ENCODE measurements around the gene GSDME.
A peak's percentile ranks its signal among the peaks of the same experiment; 100 is the strongest.
"Not testable (repeated sequence)": the region's sequence is repeated elsewhere in the genome, so short reads cannot be mapped to it uniquely, and the experiment has no call there.

Gene GSDME

DNA sequence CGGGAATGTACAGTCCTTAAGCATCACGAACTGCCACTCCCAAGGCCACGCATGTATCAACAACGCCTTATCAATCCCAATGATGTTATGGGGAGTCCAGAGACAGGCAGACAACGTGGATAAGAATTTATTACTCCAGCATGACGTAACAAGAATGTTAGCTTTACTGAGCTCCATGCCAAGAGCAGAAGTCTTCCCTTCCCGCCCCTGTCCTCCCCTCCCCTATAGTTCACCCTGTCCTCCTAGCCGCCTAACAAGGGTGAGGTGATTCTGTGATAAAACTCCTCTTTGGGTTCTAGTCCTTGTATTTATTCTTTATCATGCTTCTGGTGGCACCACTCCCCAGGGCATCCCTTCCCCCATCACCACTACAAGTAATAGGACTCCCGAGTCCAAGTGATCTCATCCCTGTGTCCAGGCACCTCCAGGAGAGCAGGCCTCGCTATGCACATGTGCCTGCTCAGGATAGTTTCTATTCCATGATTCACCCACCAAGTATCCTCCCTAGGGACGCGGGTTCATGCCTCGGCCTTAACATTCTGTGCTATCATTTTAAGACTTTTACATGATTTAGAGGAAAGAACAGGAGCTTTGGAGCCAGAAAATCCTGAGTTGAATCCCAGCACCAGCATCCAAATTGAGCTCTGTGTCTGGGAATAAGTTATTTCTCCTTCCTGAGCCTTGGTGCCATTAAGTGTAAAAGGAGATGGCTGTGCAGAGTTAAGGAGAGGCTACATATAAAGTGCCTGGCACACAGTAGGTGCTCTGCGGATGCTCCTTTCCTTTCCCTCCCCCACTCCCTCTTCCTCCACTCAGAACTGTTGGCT, 15.4 kb downstream of the GSDME start:
- no peak for DNase-seq (ENCODE audit: low spot score)

- DNase-seq (ENCODE audit: low spot score), result no peak
Measured at GRCh38 chr7:24740871-24741270, 16.4 kb downstream of the GSDME start.

GRCh38 chr7:24739306-24739705, 18.0 kb downstream of the GSDME start:
- DNase-seq (ENCODE audit: low spot score), result no peak

DNA sequence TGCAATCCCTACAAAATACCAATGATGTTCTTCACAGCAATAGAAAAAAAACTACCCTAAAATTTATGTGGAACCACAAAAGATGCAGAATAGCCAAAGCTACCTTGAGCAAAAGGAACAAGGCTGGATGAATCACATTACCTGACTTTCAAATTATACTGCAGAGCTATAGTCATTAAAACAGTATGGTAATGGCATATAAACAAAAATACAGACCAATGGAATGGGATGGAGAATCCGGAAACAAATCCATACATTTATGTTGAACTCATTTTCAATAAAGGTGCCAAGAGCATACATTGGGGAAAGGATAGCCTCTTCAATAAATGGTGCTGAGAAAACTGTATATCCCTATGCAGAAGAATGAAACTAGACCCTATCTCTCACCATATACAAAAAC, 18.7 kb downstream of the GSDME start:
- DNase-seq (ENCODE audit: low spot score), result no peak

DNA sequence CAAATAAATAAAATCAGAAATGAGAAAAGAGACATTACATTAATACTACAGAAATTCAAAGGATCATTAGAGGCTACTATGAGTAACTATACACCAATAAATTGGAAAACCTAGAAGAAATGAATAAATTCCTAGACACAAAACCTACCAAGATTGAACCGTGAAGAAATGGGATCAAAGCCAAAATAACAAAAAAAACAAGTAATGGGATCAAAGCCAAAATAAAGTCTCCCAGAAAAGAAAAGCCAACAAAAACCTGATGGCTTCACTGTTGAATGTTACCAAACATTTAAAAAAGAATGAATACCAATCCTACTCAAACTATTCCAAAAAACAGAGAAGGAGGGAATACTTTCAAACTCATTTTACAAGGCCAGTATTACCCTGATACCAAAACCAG, 20.0 kb downstream of the GSDME start:
- no peak for DNase-seq (ENCODE audit: low spot score)

GRCh38 chr7:24735594-24735993, 21.7 kb downstream of the GSDME start:
- not testable (repeated sequence) for DNase-seq (ENCODE audit: low spot score)

DNA sequence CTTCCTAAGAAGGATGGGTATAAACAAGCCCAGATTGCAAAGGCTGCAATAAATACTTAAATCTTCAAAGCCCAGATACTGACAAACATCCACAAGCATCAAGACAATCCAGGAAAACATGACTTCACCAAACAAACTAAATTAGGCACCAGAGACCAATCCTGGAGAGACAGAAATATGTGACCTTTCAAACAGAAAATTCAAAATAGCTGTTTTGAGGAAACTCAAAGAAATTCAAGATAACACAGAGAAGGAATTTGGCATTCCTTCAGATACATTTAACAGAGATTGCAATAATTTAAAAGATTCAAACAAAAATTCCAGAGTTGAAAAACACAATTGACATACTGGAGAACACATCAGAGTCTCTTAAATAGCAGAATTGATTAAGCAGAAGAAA, 23.0 kb downstream of the GSDME start:
- no peak for DNase-seq (ENCODE audit: low spot score)

DNA sequence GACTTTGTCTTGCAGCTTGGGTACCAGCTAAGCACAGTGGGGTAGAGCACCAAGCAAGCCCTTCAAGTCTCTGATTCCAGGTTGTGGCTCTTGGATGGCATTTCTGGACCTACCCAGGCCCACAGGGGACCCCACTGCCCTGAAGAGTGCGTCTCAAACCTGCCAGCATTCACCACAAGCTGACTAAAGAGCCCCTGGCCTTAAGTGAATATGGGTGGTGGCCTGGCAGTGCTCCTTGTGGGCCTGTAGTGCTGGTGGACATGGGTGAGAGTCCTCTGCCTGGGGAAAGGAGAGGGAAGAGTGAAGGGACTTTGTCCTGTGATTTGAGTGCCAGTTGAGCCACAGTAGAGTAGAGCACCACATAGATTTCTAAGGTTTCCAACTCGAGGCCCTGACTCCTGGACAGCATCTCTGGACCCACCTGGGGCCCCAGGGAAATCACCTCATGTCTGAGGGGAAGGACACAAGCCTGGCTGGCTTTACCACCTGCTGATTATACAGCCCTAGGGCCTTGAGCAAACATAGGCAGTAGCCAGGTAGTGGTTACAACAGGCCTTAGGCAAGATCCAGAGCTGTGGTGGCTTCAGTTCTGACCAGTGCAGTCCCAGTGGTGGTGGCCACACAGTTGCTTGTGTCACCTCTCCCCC, 23.7 kb downstream of the GSDME start:
- DNase-seq (ENCODE audit: low spot score), result no peak

DNA sequence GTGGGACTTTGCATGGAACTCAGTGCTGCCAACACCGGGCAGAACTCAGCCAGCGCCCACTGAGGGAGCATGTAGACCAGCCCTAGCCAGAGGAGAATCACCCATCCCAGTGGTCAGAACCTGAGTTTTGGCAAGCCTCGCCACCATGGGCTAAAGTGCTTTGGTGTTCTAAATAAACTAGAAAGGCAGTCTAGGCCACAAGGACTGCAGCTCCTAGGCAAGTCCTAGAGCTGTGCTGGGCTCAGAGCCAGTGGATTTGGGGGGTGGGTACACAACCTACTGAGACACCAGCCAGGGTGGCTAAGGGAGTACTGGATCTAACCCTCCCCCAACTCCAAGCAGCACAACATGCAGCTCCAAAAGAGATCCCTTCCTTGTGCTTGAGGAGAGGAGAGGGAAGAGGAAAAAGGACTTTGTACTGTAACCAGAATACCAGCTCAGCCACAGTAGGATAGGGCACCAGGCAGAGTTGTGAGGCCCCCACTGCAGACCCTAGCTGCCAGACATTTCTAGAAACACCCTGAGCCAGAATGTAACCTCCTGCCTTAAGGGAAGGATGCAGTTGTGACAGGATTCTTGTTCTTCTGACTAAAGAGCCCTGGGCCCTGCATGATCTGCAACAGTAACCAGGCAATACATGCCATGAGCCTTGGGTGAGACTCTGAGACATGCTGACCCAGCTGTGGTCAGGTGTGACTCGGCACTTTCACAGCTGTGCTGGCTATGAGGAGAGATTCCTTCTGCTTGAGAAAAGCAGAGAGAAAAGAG, 24.4 kb downstream of the GSDME start:
- no peak for DNase-seq (ENCODE audit: low spot score)

DNA sequence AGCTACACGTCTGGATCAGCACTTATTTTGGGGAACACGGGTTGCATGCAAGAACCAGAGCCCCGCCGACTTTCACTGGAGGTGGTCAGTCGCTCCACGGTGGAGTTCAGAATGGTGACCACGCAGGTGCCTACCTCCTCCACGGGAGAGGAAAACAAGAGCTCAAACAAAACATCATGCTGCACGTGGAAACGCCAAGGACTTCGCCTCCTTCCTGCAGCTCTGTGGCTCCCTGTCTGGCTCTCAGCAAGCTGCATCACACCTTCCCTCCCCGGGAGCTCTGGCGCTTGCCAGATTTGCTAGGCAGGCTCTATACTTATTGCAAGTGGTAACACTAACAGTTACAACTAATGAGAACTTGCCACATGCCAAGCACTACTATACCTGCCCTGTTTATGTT, 26.0 kb downstream of the GSDME start:
- DNase-seq (ENCODE audit: low spot score), result no peak

GRCh38 chr7:24730018-24730369, 27.3 kb downstream of the GSDME start:
- DNase-seq (ENCODE audit: low spot score), result no peak

- no peak for DNase-seq (ENCODE audit: low spot score)
Measured at GRCh38 chr7:24729365-24730017, 27.8 kb downstream of the GSDME start.

- DNase-seq (ENCODE audit: low spot score), result no peak
Measured at GRCh38 chr7:24728503-24729364, 28.5 kb downstream of the GSDME start.

DNA sequence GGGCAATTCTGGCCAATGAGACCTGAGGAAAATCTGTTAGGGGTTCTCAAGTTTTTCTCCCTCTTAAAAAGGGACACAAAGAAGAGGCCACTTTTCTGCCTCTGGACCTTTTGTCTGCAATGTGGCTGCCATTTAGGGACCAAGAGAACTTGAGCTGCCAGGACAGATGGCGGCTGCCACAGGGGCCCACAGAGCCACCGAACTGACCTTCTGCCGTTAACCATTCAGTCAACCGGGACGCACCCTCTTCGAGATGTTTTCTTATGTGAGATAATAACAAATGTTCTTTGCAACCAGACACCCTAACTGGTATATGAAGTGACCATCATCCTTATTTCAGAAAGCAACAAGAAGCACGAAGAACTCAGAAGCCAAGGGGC, 29.2 kb downstream of the GSDME start:
- DNase-seq (ENCODE audit: low spot score), result no peak

DNA sequence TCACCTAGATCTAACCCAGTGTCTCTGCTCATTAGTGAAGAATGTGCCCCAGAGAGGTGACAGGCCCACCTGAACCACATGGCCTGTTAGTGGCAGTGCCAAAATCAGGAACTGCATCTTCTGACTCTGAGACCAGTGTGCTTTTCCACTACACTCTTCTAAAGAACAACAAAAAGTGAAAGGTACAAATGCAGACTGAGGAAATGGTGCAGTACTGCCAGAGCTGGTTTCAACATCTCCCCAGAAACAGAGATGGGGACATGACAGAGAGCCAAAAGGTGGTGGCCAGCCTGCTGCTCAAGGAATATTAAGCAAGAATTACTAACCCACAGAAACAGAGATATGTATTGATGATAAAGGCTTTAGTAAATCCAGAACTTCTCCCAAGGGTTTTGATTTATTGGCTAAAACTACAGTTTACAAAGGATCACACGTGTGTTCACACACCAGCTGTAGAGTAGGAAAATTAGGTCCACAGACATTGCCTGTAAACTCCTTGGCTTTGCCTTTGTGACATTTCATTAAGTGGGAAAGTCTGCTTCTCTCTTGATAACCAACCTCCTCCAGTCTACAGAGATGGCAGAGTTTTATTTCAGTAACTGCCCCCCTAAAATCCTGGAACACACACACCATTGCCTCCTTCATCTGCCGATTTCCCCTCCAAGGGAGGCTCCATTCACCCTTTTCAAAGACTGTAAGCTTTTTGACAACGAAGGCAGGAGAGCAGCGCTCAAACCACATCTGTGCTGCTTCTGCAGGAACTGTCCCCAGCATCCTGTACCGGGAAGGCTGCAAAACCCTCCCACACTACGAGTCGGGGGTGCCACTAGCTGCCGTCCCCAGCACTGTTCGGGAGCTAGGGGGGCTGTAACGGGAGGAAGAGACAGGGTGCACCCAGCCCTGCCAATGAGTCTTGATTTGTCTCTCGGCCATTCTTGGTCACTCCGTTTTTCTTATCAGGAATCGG, 29.8 kb downstream of the GSDME start:
- DNase-seq (ENCODE audit: low spot score), result no peak

GRCh38 chr7:24725554-24726241, 31.6 kb downstream of the GSDME start:
- DNase-seq (ENCODE audit: low spot score), result no peak

DNA sequence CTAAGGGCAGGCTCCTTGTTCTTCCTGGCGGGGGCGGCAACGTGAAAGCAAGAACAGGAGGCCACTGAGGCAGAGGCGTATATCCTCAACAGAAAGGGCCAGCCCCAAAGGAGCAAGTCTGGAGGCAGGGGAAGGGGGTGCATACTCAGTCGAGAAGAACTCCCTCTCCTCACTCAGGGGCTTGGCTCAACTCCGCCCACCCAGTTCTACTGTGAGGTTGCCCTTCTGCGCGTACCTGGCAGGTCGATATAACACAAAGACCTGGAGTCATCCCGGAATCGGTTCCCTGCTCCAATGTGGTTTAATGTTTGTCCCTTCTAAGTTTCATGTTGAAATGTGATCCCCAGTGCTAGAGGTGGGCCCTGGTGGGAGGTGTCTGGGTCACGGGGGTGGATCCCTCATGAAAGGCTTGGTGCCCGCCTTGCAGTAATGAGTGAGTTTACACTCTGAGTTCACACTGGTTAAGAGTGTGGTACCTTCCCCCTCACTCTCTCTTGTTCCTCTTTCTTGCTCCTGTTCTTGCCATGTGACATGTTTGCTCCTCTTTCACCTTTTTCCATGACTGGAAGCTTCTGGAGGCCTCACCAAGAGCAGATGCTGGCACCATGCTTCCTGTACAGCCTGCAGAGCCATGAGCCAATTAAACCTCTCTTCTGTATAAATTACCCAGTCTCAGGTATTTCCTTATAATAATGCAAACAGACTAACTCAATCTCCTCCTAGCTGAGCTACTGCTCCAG, 32.6 kb downstream of the GSDME start:
- DNase-seq (ENCODE audit: low spot score), result peak; percentile 41

- no peak for DNase-seq (ENCODE audit: low spot score)
Measured at GRCh38 chr7:24723178-24723530, 34.1 kb downstream of the GSDME start.

Data from left forelimb (tissue), 1 donor.